HG03571 (cell line): ENCODE data around the gene MSH2.
A peak's percentile ranks its signal among the peaks of the same experiment; 100 is the strongest.

ENCODE experiments used
- ATAC-seq: cut with Tn5 transposase; IDR thresholded peaks from one replicate; pipeline ENCODE4 v1.9.1; 2021; ENCODE audit not compliant: unreplicated experiment

Gene MSH2

DNA sequence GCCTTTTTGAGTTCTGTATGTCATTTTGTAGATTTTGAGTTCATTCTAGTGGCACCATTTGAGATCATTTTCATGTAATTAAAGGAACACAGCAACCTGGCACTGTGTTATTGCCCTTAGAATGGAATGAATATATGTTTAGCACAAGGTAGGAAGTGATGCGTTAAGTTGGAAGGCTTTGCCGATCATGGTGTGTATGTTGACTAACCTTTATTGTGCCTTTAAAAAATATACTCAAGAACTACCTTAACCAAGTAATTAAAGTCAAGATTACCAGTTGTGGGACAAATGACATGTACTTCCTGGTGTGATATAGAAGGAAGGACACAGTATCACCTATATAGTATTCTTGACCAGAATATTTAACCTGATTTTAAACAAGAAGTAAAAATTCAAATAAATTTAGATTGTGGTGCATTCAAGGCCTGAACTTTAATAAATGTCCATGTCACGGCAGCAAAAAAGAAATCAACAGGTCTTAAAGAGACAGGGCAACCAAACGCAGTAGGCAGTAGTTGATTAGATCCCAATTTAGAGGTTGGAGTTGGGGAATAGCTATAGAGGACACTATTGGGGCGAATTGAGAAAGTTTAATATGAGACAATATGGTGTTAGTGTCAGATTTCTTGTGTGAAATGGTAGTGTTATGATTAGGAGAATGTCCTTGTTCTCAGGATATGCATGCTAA lies 68.6 kb downstream of the MSH2 start:
- no peak for ATAC-seq

DNA sequence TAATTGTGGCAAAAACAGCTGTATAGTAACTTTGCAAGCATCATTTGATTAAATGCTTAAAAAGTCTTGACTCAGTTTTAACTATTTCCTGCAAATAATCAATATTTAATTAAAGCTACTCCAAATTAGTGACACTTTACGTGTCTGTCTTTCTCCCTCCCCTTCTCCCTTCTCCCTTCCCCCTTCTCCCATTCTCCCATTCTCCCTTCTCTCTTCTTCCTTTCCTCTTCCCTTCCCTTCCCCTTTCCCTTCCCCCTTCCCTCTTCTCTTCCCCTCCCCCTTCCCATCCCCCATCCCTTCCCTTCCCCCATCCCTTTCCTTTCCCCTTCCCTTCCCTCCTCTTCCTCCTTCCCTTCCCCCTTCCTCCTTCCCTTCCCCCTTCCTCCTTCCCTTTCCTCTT lies 76.9 kb downstream of the MSH2 start:
- ATAC-seq, result no peak

DNA sequence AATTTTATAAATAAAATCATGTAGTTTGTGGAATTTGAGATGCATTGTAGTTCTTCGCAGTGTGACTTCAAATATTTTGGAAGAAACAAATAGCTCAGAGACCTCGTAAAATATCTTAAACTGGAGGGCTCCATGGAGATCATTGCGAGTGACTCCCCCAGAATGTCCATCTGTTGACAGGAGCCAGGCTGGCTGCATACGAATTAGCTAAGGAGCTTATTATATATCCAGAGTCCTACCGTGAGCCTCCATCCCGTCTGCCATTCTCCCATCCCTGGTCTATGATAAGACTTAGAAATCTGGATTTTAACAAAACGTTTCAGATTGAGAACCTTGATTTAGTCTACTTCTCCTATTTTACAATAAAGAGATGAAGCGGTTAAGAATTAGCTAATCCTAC lies 80.2 kb downstream of the MSH2 start:
- ATAC-seq, result no peak

DNA sequence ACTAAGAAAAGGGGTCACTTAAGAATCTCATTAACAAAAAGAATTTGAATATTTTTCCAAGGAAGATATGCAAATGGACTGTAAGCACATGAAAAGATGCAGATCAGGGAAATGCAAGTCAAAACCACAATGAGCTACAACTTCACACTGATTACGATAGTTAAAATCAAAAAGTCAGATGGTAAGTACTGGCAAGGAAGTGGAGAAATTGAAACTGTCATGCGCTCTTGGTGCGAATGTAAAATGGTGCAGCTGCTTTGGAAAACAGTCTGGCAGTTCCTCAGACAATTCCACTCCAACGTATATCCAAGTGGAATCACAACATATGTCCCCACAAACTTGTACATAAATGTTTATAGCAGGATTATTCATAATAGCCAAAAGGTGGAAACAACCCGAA lies 81.4 kb downstream of the MSH2 start:
- no peak for ATAC-seq

DNA sequence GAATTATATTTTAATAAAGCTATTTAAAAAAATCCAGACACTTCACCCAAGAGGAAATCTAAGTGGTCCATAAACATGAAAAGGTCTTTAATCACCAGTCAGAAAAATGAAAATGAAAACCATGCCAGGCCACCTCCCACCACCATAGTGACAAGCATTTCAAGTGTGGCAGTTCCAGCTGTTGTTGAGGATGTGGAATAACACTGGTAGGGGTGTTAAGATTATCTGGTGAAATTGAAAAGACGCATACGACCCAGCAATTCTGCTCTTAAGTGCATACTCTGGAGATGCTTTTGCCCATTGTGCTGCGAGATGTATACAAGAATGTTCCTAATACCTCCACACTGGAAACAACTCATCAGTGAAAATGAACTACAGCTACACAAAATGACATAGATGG lies 82.2 kb downstream of the MSH2 start:
- ATAC-seq, result no peak

DNA sequence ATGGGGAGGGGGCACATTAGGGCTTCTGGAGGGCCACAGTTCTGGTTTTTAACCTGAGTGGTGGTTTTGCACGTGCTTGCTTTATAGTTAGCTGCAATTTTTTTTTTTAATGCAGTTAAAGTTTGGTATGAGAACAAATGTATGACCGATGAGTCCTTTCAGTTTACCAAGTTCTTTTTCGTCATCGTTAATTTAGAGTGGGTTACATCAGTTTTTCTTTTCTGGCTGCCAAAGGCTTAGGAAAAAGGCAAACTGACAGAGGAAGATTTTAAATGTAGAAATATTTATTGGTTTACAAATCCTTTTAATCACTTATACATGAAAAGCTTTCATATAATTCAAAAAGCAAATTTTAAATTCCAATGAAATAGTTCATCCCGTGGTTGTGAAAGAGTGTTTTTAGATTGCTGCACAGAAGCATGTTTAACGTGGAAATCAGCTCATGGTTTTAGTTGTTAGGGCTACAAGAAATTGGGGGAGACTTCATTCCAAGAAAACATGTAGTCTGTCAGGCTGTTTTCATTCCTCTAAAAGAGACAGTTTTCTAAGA lies 82.9 kb downstream of the MSH2 start:
- no peak for ATAC-seq

DNA sequence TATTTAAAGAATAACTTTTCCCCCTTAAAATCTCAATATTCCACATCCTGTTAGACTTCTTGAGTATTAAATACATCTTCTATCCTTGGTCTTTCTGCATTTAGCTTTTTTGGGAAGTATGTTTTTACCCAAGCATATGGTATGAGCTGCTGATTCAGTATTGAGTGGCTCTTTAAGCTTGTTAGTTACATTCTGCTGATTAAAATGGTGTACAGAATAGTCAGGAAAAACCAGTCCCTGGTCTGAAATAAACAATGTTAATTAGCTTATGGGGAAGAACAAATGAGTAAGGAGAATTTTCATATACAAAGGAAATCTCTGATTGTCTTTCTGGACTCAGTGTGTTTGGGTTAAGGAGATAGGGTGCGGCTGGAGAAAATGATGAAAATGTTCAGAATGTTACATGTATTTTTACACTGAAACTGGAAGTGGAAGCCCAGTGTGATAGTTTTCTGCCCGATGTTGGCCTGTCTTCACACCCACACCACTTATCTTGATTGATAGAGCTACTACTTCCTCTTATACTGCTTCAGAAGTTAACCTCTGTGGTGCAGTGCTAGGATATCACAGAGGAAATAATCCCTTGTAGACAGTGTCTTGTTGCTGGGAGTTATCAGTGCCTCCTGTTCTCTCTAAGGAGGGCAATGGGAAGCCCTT lies 84.0 kb downstream of the MSH2 start:
- no peak for ATAC-seq

DNA sequence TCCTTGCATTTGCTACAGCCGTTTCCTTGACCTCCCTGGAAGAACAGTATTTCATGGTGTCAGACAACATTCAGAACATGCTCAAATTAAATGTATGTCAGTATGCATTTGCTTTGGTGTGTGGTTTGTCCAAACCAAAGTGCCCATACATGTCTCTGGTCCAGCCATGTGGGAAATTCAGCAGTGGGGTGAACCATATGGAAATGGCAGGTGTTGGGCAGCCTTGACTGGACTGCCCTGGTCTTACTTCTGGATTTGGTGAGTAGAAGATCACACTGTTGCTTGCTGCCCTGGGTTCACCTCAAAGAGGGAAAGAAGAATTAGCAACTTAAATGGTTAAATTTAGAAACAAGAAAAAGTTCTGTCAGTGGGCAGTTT lies 84.5 kb downstream of the MSH2 start:
- no peak for ATAC-seq

DNA sequence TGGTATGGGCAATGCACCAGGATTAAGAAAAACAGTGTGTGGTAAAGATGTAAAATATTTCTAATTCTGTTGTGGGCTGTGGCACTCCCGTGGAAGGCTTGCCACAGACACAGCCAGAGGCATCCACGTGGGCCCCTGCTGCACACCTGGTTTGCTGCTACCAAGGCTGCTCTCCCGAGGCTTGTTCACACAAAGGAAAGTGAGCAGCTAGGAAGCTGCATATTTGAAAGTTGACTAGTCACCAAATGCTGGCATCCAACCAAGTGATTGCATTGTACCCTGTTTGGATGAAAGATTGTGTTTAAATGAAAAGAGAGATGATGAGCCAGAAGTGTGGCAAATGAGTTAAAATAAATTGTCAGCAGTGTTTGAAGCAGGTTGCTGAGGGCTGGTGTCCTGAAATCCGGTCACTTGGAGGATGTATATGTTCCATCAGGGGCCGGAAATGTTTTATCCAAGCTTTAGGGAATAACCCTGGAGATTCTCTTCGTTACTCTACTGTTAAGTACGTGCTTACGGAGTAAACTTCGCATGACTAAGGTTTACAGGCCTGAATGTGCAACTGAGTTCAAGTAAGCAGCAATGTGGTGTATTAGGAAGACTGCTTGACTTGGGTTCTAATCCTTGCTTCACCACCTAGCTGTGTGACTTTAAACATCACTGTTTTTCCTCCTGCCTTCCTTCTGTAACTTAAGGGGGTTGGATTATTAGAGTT lies 86.1 kb downstream of the MSH2 start:
- no peak for ATAC-seq

DNA sequence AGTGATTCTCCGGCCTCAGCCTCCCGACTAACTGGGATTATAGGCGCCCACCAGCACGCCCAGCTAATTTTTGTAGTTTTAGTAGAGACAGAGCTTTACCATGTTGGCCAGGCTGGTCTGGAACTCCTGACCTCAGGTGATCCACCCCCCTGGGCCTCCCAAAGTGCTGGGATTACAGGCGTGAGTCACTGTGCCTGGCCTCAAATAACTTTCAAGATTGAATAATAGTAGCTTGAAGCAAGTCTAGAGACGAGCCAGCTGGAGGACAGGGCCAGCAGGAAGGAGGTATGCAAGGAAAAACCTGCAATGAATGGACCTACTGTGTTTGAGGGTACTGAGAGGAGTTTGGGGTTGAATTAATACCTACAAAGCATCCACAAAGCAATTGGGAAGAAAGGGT lies 87.5 kb downstream of the MSH2 start:
- no peak for ATAC-seq

DNA sequence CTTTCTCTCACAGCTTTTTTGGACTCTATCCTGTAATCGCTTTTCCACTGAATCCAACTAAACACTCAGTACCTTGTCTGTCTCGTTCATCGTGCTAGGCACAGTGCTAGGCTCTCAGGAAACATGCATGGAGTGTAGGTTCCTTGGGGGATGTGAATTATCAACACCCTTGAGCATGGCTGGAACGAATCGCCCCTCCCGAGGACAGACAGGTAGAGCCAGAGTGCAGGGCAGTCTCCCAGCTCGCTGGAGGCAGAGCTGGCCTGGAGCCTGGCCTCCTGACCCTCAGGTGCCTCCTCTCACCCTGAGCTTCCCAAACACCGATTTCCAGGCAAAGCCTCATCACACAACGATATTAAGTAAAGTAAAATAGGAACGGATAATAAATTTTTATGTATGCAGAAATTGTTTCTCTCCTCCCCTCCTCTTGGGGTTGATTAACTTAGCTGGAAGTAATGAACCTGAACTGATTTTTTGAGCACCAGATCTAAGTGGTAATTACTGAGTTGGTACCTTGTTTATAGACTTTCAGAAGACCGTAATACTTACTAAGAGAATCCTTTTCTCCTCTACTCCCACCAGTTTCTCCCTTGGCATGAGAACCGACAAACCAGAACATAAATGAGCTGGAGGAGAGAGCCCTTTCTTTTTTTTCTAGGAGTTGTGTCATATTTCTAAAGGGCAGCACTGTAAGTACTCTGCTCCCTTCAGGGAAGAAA lies 90.5 kb downstream of the MSH2 start:
- no peak for ATAC-seq

DNA sequence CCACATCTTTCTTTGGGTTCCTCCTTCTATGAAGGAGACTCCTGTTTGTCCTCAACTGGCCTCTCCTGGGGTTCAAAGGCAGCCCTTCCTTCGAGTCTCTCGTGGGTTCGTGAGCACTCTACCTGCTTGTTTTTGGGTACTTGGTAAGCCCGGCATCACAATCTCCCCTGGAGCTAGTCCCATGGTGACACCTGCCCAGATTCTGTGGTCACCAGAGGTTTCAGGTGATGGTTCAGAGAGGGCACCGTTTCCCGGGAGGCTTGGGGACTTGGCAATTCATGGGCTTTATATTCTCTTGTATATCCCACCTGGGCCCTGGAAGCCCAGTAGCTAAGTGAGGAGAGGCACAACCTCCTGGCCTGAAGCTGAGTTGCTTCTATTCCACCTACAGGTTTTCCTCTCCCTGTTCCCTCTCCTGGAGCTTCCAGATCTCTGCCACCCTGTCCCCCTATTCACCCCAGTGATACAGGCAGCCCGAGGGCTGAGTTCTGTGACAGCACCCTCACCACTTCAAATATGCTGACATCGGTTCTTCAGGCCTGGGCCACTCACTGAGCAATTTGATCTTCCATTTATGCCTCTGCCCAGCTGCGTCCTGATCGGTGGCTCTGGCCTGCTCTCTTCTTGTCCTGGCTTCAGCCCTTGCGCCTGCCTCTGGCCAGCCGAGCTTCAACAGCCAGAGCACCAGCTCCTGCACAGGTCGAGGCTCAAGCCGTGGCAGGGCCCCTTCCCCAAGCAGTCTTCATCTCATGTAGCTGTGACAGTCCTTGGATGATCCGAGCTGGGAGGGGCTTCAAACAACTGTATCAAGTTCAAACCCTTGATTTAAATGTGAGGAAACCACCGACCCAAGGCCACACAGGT lies 91.5 kb downstream of the MSH2 start:
- ATAC-seq, result no peak

DNA sequence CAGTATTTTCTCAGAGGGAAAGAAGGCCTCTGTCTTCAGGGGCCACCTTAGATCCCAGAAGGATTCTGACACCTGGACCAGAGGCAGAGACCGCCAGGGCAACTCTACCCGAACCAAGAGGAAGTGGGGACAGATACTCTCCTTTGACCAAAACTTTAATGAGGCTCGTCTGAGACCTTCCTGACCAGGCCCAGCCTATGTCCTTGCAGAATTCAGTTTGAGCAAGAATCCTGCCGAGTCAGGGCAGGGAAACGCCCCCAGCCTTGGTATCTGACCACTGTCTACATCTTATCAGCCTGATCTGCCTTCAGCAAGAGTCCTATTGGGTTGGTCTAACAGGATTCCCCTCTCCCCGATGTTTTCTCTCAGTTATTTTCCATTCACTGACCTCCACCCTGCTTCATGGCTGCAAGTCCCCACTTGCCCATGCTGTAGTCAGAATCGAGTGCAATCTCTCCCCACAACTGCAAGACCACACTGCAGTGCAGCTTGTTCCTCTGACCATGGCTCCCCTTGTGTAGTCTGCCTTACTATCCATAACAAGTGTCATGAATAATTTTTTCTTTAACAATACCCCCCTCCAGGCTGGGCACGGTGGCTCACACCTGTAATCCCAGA lies 95.0 kb downstream of the MSH2 start:
- no peak for ATAC-seq

DNA sequence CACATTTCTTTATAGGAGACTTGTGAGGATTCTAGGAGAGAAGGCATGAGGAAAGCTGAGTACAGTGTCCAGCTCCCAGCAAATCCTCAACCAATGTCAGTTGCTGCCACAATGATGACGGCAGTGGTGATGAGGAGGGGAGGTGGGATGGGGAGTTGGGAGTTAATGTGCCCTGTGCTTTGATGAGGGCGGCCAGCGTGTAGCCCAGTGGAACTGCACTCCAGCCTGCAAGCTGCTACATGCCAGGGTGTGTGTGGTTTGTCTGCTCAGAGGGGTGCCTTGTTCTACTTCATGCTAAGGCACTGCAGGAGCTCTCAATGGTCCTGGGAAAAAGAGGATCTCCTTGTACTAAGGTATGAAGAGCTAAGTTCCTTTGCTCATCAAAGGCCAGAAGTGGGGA lies 96.1 kb downstream of the MSH2 start:
- no peak for ATAC-seq

DNA sequence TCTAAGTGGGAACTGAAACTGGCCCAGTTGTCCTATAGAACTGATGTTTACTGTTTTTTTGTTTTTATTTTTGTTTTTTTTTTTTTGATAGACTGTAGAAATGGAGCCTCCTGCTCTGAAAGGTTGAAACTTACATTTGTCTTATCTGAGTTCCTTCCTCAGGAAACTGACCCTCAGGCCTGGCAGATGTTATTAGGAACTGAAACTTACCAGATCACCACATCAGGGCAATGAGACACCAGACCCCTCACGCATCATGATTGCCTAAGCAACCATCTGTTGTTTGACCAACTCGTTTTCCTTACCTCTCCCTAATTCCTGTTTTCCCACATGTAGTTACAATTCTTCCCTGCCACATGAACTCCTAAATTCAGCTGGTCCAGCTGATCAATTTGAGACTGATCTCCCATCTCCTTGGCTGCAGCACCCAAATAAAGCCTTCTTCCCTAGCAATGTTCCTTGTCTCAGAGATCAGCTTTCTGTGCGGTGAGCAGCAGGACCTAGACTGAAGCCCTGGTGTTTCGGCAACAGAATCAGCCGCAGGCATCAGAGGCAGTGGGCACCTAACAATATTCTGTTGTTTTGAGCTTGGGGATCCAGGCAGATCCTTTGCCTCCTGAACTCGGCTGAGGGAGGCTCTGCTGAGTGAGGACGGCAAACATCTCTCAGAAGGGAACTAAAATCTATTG lies 96.8 kb downstream of the MSH2 start:
- no peak for ATAC-seq

DNA sequence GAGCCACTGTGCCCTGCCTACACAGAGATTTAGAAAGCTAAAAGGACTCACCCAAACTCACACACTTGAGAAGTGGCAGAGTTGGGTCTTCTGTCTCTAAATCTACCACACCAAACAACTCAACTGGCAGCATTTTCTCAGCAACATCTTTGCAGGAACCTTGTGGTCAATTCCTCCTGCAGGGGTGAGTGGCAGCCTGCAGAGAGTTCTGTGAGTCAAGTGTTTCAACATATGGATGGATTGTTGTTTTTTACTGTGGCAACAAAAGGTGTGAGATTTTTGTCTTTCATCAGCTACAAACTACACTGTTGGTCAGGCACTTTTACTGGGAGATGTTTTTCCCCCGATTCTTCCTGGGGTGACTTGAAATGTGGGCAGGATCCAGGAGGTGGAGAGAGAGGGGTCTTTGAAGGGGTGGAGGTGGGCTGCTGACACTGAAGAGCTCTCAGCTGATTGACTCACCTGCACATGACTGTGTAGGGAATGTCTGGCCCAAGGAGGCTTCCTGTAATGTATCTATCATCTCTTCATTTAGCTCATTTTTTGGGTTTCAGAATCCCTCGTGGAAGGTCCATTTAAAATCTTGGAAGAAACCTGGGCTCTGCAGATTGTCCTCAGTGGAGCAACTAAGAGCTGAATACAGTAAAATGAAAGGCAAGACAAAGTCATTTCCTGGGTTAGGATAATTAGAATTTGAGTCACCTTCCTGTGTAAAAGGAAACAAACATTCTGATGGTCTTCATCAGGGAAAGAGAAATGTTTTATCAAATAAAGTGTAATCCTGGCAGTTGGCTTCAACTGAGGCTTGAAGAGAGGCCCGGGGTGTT lies 98.6 kb downstream of the MSH2 start:
- ATAC-seq, result no peak

DNA sequence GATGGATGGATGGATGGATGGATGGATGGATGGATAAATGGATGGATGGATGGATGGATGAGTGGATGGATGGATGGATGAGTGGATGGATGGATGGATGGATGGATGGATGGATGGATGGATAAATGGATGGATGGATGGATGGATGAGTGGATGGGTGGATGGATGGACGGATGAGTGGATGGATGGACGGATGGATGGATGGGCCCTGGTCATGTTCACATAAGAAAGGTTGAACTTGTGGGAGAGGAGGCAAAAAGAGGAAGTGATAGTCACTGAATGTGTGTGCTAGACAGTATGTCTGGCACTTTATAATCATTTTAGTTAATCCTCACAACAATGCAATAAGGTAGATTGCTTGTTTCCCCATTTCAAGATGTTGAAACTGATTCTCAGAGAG lies 99.5 kb downstream of the MSH2 start:
- ATAC-seq, result peak; percentile 88

DNA sequence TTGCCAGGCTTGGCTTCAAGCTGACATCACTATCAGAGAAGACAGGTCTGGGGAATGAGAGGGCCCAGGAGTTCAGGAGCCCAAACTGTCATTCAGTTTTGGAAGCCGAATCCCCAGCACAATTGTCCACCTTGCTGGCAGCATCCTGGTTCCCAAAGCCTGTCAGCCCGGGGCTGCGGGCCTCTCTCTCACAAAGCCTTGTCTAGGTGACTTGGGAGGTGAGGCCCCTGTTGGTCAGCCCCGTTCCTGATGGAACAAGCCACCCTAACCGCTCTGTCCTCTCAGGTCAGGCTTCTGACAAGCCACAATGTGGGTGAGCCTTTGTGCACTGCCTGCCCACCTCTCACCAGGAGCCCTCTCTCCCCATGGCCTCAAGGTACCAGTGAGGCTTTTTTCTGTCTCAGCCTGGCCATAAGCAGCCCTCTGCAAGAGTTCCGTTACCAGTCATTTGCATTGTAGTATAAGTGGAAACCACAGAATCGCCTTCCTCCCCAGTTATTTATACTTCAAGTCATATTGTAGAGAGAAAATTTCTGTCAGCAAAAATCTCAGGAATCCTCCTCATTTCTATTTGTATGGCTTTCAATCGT lies 100.6 kb downstream of the MSH2 start:
- peak; percentile 63 for ATAC-seq
